Smooth muscle cell (in vitro differentiated cells): Measurements from ENCODE around the gene CSTB. TPM values are rescaled to one million over a fixed set of nuclear protein-coding genes. Genes with fewer than 3 reads are reported as not detected.

ENCODE experiments used
- DNase-seq: peaks from one replicate; lab custom pipeline; 2025; ENCODE audit not compliant: unreplicated experiment; lab: John Stamatoyannopoulos, UW
- H2AFZ ChIP-seq: fragments of 200-600 bp; sonication (generic); 2 replicates; pipeline ENCODE4 v1.6.0; 2016; ENCODE audit warnings: antibody characterized with exemption, low read depth, mild to moderate bottlenecking
- H3F3A ChIP-seq: fragments of 200-600 bp; sonication (generic); 2 replicates; pipeline ENCODE4 v1.6.0; 2017; ENCODE audit warnings: antibody characterized with exemption, low read depth
- H3K27ac ChIP-seq: fragments of 200-600 bp; sonication (generic); 2 replicates; pipeline ENCODE4 v1.5.1; 2016; ENCODE audit warnings: low read depth, mild to moderate bottlenecking
- H3K27me3 ChIP-seq: fragments of 200-600 bp; sonication (generic); 2 replicates; pipeline ENCODE4 v1.6.1; 2016; ENCODE audit warnings: low read depth, mild to moderate bottlenecking
- H3K36me3 ChIP-seq: fragments of 200-600 bp; sonication (generic); 2 replicates; pipeline ENCODE4 v1.5.1; 2016; ENCODE audit warnings: low read depth
- H3K4me1 ChIP-seq: fragments of 200-600 bp; sonication (generic); 2 replicates; pipeline ENCODE4 v1.5.1; 2016; ENCODE audit warnings: low read depth
- H3K4me2 ChIP-seq: fragments of 200-600 bp; sonication (generic); 2 replicates; pipeline ENCODE4 v1.6.0; 2016; ENCODE audit warnings: mild to moderate bottlenecking
- H3K4me3 ChIP-seq: fragments of 200-600 bp; sonication (generic); 2 replicates; pipeline ENCODE4 v1.5.1; 2016; ENCODE audit warnings: mild to moderate bottlenecking
- H3K79me2 ChIP-seq: fragments of 200-600 bp; sonication (generic); 2 replicates; pipeline ENCODE4 v1.6.0; 2016; ENCODE audit warnings: low read depth, mild to moderate bottlenecking
- H3K9ac ChIP-seq: fragments of 200-600 bp; sonication (generic); 2 replicates; pipeline ENCODE4 v1.6.0; 2016; ENCODE audit warnings: low read depth
- H3K9me3 ChIP-seq: fragments of 200-600 bp; sonication (generic); replicated peaks from 2 replicates; pipeline ENCODE4 v1.5.1; 2016; ENCODE audit warnings: low read depth
- H4K20me1 ChIP-seq: fragments of 200-600 bp; sonication (generic); 2 replicates; pipeline ENCODE4 v1.6.0; 2016; ENCODE audit warnings: low read depth
- CTCF ChIP-seq: fragments of 200-600 bp; sonication (generic); IDR thresholded peaks from 2 replicates; pipeline ENCODE4 v1.5.1; 2017; ENCODE audit warnings: borderline replicate concordance, mild to moderate bottlenecking, antibody characterized with exemption; ENCODE audit not compliant: insufficient read depth, poor library complexity, severe bottlenecking
- WGBS: methylation state at CpG from one replicate; pipeline ENCODE4 v1.1.7; 2016; ENCODE audit warnings: low lambda C conversion rate; 5-methylcytosine and 5-hydroxymethylcytosine counted together
- polyA plus RNA-seq: library from polyadenylated mRNA; unstranded; fragments of >200 nt; fragmentation: Nextera tagmentation; extraction: Ambion mirVana; gene quantifications from 2 replicates; pipeline ENCODE4 v1.2.1, GENCODE V29; 2016
- total RNA-seq: library from RNA; depleted of rRNA; stranded (reverse); fragments of >200 nt; gene quantifications from 2 replicates; pipeline ENCODE4 v1.2.3, GENCODE V29; 2014

Gene CSTB
- total and polyA plus RNA-seq, 2 experiments from 2014 or later = 29.9 to 74.0 TPM

GRCh38 chr21:43786807-43787440 is 10.8 kb upstream of the CSTB start:
- Histone ChIP-seq H3K27me3 (no peaks in the 10 kb centered on the region), H3K4me3 (no peak overlapping the region), H3K27ac (no peak overlapping the region), H3K79me2 (peaks cover 24% of the 10 kb centered on the region), H3K9ac (no peak overlapping the region), H3K36me3 (no peaks in the 10 kb centered on the region), H4K20me1 (no peaks in the 10 kb centered on the region), H3F3A (no peaks in the 10 kb centered on the region), H3K4me1 (peaks cover 10% of the 10 kb centered on the region), H3K9me3 (no peaks in the 10 kb centered on the region), H3K4me2 (no peak overlapping the region), H2AFZ (no peak overlapping the region)
- TF ChIP-seq CTCF = no peak
- 97% methylated on average over 38 of the region's 38 CpGs for WGBS
- no peak for DNase-seq

- Histone ChIP-seq H3K9ac (no peak overlapping the region), H3K4me1 (peaks cover 10% of the 10 kb centered on the region), H2AFZ (no peak overlapping the region), H4K20me1 (no peaks in the 10 kb centered on the region), H3F3A (no peaks in the 10 kb centered on the region), H3K79me2 (peaks cover 19% of the 10 kb centered on the region), H3K27me3 (no peaks in the 10 kb centered on the region), H3K9me3 (no peaks in the 10 kb centered on the region), H3K4me2 (no peak overlapping the region), H3K36me3 (no peaks in the 10 kb centered on the region), H3K27ac (no peak overlapping the region), H3K4me3 (no peak overlapping the region)
- DNase-seq = no peak
- no peak for TF ChIP-seq CTCF
- 91% methylated on average over 18 of the region's 18 CpGs for WGBS
Measured at GRCh38 chr21:43786300-43786806, 10.2 kb upstream of the CSTB start.

DNA sequence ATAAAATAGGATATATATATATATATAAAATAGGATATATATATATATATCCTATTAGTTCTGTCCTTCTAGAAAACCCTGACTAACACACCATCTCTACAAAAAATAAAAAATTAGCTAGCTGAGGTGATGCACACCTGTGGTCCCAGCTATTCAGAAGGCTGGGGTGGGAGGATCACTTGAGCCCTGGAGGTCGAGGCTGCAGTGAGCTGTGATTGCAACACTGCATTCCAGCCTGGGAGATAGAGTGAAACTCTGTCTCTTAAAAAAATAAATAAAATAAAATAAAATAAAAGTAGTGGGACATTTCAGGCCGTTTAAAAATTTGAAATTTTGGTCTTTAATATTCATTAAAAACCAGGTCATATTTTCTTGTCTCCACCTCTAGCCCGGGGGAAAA is 9.0 kb upstream of the CSTB start:
- peaks cover under 1% of the 10 kb centered on the region for H3K4me1 ChIP-seq
- no peak overlapping the region for H3K4me3 ChIP-seq
- no peaks in the 10 kb centered on the region for H4K20me1 ChIP-seq
- no peaks in the 10 kb centered on the region for H3K27me3 ChIP-seq
- no peaks in the 10 kb centered on the region for H3K36me3 ChIP-seq
- H3K9ac ChIP-seq = no peak overlapping the region
- no peak overlapping the region for H3K27ac ChIP-seq
- no peaks in the 10 kb centered on the region for H3F3A ChIP-seq
- H3K79me2 ChIP-seq = peaks cover 6% of the 10 kb centered on the region
- TF ChIP-seq CTCF = no peak
- no peak overlapping the region for H2AFZ ChIP-seq
- no peak overlapping the region for H3K4me2 ChIP-seq
- H3K9me3 ChIP-seq = no peaks in the 10 kb centered on the region
- WGBS = 67% methylated on average over 3 of the region's 3 CpGs
- DNase-seq = no peak
